ENCODE results near the gene ELOVL4.

Gene ELOVL4

DNA sequence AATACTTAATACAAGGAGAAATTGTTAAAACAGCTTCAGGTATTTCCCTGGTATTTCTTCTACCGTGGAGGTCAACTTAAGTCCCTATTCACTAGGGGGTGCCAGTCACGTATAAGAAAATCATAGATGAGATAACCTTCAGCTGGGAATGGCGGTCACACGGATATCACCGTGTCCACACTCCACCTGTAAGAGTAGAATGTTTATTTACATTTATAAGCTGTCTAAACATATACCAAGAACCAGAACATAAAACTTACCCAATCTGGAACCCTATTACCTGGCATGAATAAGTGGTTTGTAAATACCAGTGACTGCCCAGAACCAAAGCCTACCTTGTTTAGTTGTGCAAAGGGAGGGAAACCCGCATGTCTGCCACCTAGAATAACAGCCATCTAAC is 1.9 kb upstream of the ELOVL4 start:
- H3K27ac ChIP-seq (ENCODE audit: low read depth, low read length): no peak overlapping the region
- TF ChIP-seq, protein P1, sequence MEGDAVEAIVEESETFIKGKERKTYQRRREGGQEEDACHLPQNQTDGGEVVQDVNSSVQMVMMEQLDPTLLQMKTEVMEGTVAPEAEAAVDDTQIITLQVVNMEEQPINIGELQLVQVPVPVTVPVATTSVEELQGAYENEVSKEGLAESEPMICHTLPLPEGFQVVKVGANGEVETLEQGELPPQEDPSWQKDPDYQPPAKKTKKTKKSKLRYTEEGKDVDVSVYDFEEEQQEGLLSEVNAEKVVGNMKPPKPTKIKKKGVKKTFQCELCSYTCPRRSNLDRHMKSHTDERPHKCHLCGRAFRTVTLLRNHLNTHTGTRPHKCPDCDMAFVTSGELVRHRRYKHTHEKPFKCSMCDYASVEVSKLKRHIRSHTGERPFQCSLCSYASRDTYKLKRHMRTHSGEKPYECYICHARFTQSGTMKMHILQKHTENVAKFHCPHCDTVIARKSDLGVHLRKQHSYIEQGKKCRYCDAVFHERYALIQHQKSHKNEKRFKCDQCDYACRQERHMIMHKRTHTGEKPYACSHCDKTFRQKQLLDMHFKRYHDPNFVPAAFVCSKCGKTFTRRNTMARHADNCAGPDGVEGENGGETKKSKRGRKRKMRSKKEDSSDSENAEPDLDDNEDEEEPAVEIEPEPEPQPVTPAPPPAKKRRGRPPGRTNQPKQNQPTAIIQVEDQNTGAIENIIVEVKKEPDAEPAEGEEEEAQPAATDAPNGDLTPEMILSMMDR (IDR thresholded peaks at IDR 0.05; ENCODE audit: insufficient read depth, low read length, poor library complexity, severe bottlenecking): peak; percentile 67
- no peak for TF ChIP-seq EZH2phosphoT487 (conservative IDR thresholded peaks at IDR 0.05; ENCODE audit: low read length)
- no peaks in the 10 kb centered on the region for H4K20me1 ChIP-seq (ENCODE audit: low read depth, low read length)
- H3K27me3 ChIP-seq (ENCODE audit: low read length): no peaks in the 10 kb centered on the region
- H3K36me3 ChIP-seq (ENCODE audit: low read length): no peaks in the 10 kb centered on the region
- H3K4me3 ChIP-seq (ENCODE audit: insufficient read depth, low read length, poor library complexity, severe bottlenecking): no peak overlapping the region
- no peaks in the 10 kb centered on the region for H3K79me2 ChIP-seq (ENCODE audit: insufficient read depth, low read length)
- H3K4me2 ChIP-seq (ENCODE audit: low read depth, low read length, poor library complexity, severe bottlenecking): peak overlapping the region; percentile 70
- H2AFZ ChIP-seq (ENCODE audit: low read depth, low read length, severe bottlenecking): peak overlapping the region; percentile 98
- H3F3A ChIP-seq (ENCODE audit: insufficient read depth): peaks cover 15% of the 10 kb centered on the region
- H3K9me2 ChIP-seq (replicated peaks; ENCODE audit: insufficient read depth, low read length): no peaks in the 10 kb centered on the region
- H3K9me3 ChIP-seq (ENCODE audit: insufficient read depth, low read length): no peaks in the 10 kb centered on the region
- H3K9ac ChIP-seq (ENCODE audit: low read length): no peak overlapping the region

DNA sequence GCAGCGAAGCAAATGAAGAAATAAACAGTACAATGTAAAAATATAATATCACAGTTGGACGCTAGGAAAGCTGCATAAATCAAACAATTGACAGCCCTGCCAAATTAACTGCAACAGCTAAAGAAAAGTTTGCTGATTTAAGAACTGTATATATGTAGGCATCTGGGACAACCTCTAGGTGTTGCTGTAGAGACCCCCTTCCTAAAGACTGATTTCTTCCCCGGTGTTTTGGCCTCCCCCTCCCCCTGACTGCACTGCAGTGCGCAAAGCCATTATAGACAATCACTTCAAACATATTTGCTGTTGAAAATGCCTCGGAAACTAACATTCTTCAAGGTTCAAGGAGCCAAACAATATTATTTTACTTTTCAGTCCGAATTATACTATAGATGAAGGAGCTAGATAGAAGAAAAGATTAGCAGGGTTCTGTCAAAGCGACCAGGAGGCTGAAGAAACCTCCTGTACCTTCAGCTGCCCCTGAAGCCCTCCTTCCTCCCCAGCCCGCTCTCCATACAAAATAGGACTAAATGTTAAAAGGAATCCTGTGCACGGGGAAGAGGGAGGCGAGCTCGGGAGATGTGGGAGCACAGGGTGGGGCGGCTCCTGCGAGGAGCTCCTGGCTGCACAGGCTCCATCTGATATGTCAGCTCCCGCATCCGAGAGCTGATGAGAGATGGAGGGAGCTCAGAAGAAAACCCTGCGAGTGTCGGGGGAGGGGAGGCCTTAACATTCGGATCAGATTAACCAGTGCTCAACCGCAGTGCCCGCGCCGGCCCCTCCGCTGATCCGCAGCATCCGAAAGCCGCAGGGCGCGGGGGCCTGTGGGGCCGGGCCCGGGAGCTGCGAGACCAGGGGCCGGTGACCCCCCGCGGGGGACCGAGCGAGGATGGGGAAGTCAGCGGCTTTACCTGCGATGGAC is 822 bp downstream of the ELOVL4 start:
- no peaks in the 10 kb centered on the region for H3K27me3 ChIP-seq (ENCODE audit: low read length)
- TF ChIP-seq EZH2phosphoT487 (conservative IDR thresholded peaks at IDR 0.05; ENCODE audit: low read length): no peak
- TF ChIP-seq, protein P1 (IDR thresholded peaks at IDR 0.05; ENCODE audit: insufficient read depth, low read length, poor library complexity, severe bottlenecking): peak; percentile 37
- H3F3A ChIP-seq (ENCODE audit: insufficient read depth): peaks cover 15% of the 10 kb centered on the region
- H3K79me2 ChIP-seq (ENCODE audit: insufficient read depth, low read length): no peaks in the 10 kb centered on the region
- H3K9me2 ChIP-seq (replicated peaks; ENCODE audit: insufficient read depth, low read length): no peaks in the 10 kb centered on the region
- peak overlapping the region; percentile 65 for H3K9ac ChIP-seq (ENCODE audit: low read length)
- H3K4me3 ChIP-seq (ENCODE audit: insufficient read depth, low read length, poor library complexity, severe bottlenecking): peak overlapping the region; percentile 75
- no peaks in the 10 kb centered on the region for H3K36me3 ChIP-seq (ENCODE audit: low read length)
- H2AFZ ChIP-seq (ENCODE audit: low read depth, low read length, severe bottlenecking): peak overlapping the region; percentile 93
- peak overlapping the region; percentile 70 for H3K4me2 ChIP-seq (ENCODE audit: low read depth, low read length, poor library complexity, severe bottlenecking)
- H4K20me1 ChIP-seq (ENCODE audit: low read depth, low read length): no peaks in the 10 kb centered on the region; the same call in 1 of the 2 replicates
- H3K9me3 ChIP-seq (ENCODE audit: insufficient read depth, low read length): no peaks in the 10 kb centered on the region
- H3K27ac ChIP-seq (ENCODE audit: low read depth, low read length): no peak overlapping the region

GRCh38 chr6:79943133-79943532 is 4.2 kb downstream of the ELOVL4 start:
- Histone ChIP-seq H3K27ac (ENCODE audit: low read depth, low read length) (no peak overlapping the region), H3K79me2 (ENCODE audit: insufficient read depth, low read length) (no peaks in the 10 kb centered on the region), H3K4me2 (ENCODE audit: low read depth, low read length, poor library complexity, severe bottlenecking) (no peak overlapping the region), H3F3A (ENCODE audit: insufficient read depth) (peaks cover 5% of the 10 kb centered on the region), H3K4me3 (ENCODE audit: insufficient read depth, low read length, poor library complexity, severe bottlenecking) (no peak overlapping the region), H4K20me1 (ENCODE audit: low read depth, low read length) (no peaks in the 10 kb centered on the region; the same call in 1 of the 2 replicates), H3K9me3 (ENCODE audit: insufficient read depth, low read length) (no peaks in the 10 kb centered on the region), H3K9ac (ENCODE audit: low read length) (no peak overlapping the region), H3K36me3 (ENCODE audit: low read length) (no peaks in the 10 kb centered on the region), H3K9me2 (replicated peaks; ENCODE audit: insufficient read depth, low read length) (no peaks in the 10 kb centered on the region), H3K27me3 (ENCODE audit: low read length) (no peaks in the 10 kb centered on the region), H2AFZ (ENCODE audit: low read depth, low read length, severe bottlenecking) (no peak overlapping the region)
- no peak for TF ChIP-seq EZH2phosphoT487 (conservative IDR thresholded peaks at IDR 0.05; ENCODE audit: low read length)
- TF ChIP-seq, protein P1 (IDR thresholded peaks at IDR 0.05; ENCODE audit: insufficient read depth, low read length, poor library complexity, severe bottlenecking): no peak

Data from SU-DHL-6 (cell line).